CD4-positive, alpha-beta T cell treated with Interleukin-17A for 4 hours (primary cell): Measurements from ENCODE around the gene CREBBP.
A peak's percentile ranks its signal among the peaks of the same experiment; 100 is the strongest.

ENCODE experiments used
- DNase-seq: peaks from one replicate; pipeline ENCODE4 v3.0.0-alpha.2; 2020; ENCODE audit warnings: mixed read lengths

CREBBP gene

DNA sequence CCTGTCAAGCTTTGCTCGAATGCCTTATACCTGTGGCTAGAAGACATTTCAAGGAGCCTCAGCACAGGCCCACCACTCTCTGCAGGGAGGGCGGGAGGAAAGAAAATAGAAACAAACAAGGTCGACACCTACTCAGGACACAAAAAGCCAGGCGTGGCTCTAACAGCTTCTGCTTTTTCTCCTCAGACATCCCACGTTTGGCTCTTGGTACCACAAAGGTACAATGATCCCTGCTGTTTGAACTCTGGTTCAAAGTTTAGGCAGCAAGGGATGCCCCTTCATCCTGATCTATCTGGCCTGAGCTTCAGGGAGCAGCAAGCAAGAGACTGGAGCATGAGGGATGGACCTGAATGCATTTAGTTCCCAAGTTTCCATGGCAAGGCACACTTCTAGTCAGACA is 57.1 kb downstream of the CREBBP start:
- DNase-seq: no peak

DNA sequence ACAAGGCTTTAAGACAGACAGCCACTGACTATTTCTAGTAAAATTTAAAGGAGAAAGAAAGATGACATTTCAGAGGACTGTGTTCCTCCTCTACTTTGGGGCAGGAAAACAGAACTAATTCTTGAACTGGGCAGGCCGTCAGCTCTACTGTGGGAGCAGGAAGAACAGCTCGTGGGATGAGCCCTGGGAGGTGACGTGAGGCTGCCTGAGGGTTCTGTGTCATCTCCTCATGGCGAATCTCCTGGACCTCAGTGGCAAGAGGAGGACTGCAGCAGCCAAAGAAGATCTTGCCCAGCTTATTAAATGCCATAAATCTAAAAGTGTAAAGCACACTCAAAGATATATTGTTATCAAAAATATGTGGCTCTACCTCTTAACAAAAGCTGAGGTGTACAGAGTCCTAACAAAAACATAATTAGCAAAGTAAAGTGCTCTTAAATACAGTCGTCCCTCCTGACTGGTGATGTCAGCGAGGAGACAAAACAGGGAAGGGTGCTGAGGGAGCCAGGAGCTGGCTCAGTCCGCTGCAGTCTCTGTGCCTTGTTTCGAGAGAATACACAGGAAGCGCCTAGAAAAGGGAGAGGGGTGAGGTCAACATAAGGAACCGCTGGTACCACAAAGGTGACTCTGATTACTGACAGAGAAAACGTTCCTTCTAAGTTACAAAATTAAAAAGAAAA is 58.0 kb downstream of the CREBBP start:
- peak; percentile 23 for DNase-seq

DNA sequence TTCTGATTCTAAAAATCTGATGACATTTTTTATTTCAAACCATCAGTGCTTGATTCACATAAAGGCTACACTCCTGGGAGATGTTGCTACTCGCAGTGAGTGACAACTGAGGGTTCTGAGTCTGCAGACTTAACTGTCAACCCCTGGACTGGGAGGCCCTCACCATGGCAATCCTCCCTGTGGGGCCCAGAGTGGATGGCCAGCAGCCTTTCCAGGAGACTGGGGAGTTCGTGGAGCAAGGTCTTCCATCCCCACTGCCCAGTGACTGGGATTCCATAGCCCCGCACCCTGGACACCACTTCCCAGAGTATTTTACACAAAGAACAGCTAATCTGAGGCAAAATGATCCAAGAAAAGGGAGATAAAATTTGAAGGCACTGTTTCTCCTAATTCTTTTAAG is 59.3 kb downstream of the CREBBP start:
- no peak for DNase-seq

DNA sequence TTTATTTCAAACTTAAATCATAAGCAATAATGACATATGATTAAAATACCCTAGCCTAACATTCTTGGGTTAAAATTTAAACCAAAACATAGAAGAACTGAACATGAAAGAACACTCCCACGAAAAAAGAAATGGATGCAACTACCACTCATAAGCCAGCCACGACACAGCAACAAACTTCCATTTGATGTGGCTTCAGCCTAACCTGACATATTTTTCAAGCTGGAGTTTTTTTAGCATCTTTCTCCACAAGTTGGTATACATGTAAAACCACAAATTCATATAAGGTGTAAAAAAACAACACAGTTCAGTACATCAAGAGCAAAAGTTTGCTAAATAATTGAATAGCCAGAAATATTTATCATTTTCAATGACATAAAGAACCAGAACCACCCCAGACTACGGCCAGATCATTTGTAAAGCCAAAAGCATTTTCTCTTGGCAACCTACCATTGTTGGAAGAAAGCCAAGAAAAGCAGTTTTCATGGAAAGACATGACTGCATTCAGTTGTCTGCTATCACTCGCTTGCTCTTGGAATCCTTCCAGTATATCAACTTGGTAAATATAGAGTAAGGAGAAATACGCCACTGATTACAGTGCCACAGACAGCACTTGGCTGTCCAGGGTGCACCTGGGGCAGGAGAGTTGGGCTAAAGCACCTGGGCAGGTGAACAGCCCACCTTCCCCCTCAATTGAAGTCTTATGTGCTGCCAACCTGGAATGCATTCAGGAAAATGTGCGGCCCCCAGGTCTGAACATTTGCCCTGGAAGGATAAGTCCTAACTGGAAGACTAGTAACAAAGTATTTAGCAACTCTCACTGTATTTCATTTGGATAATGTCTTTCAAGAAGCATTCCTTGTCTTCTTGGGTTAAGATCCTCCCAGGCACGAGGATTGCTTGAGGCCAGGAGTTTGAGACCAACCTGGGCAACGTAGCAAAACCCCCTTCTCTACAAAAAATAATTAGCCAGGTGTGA is 60.5 kb downstream of the CREBBP start:
- no peak for DNase-seq

DNA sequence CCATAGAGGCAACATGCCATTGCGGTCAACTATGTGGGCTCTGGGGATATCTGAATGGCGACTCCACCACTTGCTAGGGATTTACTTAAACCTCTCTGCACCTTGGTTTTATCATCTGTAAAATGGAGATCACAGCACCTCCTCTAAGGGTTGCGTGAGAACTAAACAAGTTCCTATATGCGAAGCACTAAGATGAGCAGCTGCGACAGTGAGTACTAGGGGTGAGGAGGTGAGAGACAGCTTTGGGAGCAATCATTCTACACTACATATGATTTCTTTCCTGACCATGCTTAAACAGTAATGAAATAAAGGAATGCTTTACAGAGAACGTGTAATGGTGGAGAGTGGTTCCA is 61.4 kb downstream of the CREBBP start:
- no peak for DNase-seq

DNA sequence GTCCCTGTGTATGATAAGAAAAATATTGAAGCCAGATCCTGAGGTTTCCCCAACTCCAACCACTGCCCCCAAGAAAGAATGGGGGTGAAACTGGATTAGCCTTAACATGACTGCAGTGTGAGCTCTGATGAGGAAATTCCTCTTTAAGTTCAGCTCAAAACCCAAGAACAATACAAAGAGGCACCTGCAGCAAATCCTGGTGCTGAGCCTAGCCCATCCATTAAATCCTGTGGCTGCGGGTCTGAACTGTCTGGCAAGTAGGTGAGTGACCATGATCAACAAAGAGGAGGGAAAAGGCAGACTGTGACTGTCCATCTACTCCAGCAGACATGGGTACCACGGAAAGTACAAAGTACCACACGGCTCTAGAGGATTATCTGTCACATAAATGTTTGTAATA is 64.2 kb downstream of the CREBBP start:
- DNase-seq: no peak

DNA sequence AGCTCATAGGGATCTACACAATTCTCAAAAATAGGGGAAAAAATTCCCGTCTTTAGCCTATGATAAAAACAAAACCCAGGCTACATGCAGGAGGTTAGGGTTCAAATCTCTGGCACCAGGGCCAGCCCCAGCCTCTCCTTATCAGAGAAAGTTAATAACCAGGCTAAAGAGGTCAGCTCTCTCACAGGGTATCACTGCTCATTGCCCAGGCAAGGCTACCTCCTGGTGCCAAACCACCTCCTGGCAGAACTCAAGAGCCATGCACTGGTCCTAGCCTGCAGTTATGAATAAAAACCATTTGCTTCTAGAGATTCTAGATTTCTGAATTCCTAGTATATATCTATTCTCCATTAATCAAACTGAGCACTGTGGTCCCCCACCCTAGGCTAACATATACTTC is 65.8 kb downstream of the CREBBP start:
- DNase-seq: no peak

DNA sequence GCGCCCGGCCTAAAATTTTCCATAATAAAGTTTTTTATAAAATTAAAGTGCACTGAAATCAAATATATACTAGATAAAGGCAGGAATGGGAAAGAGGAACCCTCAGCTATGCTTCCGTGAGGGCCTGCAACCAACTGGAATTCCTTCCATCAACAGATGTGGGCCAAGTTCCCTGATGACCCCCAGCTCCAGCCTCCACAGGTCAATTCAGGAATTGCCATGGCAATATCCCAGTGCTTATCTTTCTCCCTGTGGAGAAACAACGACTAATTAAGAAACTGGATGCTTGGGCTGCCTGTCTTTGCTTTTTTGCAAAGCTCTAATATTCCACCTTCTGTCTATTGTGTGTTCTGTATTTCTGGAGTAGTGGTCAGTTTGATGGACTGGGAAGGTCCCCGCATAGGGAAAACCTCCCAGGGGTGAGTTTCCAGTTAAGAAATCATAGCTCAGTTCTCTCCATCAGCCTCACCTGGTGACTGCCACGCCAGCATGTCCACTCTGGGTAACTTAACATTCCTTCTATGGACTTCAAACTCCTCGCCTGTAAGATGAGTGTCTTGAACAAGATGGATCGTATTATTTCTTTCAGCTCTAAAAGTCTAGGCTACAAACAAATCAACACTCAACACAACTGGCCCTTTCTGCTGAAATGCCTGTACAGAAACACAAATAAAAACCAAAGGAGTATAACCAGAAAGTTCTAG is 67.9 kb downstream of the CREBBP start:
- DNase-seq: no peak

DNA sequence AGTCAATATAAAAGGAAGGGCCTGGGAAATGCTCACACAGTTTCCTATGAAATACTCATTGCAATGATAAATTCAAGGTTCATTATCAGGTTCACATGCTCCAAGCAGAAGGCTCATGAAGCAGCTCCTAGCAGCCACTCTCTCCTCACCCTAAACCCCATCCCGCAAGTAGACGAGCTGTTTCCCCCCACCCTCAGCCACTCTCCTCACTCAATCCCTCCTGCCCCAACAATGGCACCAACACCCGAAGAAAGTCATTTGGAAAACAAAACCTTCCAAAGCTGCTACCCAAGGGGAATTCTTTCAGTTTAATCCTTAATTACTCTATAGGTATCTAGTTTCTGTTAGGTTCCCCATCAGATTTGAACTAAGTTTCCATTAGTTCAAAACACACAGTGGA is 69.7 kb downstream of the CREBBP start:
- no peak for DNase-seq

DNA sequence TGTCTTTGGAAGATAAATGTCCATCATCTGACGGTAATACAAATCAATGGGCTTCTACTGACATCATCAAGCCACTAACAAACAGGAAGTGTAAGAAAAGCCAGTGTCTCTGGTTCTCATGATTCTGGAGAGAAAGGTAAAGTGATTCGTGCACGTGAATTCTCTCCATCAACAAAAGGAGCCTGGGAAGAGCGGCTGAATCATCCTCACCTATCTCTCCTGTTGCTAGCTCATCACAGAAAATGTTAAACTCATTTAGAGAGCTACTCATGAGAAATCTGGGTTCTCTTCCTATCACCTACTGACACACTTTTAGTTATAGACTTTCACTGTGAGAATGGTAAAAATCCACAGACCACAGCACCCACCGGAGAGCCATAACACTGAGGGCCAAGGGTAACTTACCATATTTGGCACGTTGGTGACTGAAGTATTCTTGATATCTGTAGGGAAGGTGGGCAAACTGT is 70.3 kb downstream of the CREBBP start:
- DNase-seq: no peak

DNA sequence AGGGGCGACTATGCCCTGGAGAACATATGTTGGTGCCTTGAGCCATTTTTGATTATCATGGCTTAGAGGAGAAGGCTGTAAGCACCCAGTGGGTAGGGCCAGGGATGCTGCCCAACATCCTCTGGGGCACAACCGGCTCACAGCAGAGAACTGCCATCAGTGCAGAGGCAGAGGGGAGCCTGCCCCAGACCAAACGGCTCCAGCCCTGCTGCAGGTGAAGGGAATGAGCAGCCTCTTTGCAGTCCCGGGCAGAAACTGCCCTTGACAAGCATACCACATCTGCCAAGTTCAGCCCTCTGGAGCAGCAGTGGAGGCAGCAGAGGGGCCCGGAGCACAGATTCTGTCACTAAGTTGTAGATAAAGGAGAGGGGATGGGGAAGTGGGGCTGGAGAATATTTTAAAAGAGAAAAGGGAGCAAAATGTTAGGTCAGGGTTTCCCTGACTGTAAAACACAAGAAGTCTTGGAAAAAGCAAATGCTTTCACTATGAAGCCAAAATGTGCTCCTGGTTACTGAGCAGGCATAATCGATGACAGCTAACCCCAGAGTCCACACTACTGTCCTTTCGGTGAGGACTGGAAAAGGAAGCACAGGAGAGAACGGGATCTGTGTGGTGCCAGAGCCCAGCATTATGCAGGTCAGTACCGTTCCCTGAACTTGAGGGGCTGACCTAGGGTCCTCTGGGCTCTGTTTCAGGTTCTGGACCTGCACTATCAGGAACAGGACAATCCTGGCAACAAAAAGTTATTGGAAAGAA is 72.0 kb downstream of the CREBBP start:
- DNase-seq: no peak

DNA sequence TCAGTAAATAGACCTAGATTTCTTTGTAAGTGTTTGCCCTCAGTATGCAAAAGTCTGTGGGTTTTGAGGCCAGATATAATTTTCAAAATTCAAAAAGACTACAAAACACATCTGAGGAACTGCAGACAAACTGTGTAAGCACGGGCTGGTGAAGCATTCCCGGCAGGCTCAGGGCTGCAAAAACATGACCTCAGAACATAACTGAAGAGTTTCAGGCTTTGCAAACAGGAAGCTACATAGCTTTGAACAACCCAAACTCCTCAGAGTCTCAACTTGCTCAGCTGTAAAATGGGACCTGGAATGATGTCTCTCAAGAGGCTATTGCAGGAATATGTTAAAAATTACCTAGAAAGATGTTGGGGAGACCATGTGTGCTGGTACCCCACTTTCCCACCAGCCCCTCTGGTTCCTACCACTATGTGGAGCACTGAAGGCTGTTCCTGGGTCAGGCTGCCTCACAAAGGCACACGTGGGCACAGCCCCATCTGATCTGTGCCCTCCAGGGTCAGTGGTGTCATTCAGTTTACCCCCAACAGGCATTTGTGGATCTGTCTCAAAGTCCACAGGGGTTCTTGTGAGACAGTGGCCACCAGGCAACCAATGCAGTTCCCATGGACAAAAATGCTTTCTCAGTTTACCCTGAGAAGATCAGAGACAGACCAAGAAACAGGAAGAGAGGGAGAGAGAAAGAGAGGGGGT is 72.9 kb downstream of the CREBBP start:
- DNase-seq: no peak

DNA sequence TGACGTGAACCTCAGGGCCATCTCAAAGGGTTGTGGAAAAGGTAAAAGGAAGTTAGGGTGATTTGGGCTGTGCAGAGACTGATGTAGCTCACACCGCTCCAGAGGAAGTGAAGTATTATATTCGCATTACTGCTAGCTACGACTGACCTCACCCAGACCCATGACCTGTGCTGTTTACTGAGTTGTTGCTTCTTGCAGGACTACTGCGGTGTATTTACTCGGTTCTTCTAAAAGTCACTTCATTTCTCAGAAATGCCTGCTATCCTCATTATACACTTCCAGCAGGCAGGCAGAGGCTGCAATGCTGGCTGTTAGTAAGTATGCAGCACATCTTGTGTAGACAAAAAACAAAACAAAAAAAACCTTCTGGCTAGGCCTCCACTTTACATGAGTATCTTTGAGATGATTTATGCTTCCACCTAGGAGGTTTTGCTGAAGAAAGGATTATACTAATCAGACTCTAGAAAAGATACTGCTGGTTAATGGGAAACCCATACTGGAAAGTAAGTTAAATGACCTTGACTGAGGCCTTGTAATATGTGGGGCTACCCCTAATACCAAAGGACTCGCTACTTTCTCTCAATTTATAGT is 76.0 kb downstream of the CREBBP start:
- DNase-seq: no peak

DNA sequence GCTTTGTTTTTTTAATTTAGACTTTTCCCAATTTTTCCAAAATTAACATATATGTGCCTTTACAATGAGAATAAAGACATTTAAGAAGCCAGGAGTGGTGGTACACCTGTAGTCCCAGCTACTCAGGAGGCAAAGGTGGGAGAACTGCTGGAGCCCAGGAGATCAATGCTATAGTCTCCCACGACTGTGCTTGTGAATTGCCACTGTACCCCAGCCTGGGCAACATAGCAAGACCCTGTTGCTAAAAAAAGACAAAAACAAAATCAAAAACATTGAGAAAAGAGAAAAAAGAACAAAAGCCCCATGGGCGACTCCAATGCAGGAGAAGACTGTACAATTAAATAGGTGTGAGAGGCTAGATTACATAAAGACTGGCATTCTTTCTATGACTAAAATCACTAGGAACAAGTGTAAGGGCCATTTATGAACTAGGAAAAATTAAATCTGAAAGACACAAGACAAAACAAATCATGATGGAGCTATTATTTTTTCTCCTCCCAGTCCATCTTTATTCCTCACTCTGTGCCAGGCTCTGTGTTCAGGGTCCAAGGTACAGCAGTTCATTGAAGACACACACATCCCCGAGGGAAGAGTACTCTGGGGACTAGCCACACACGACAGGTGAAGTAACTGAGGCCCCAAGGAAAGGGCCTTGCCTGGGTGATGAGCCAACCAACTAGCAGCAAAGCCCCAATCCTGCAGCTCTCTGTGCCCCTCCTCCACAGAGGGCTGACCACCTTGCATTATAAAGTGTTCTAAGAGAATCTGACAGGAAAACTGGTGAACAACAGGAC is 79.8 kb downstream of the CREBBP start:
- DNase-seq: no peak

DNA sequence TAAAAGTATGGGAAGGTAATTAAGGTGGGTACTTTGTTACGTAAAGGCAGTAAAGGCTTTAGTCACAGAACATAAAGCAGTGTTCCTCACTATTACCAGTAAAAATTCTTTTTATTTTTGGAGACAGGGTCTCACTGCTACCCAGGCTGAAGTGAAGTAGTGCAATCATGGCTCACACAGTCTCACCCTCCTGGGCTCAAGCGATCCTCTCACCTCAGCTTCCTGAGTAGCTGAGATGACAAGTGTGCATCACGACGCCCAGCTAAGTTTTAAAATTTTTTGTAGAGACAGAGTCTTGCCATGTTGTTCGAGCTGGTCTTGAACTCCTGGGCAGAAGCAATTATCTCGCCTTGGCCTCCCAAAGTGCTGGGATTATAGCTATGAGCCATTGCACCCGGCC is 80.5 kb downstream of the CREBBP start:
- no peak for DNase-seq

DNA sequence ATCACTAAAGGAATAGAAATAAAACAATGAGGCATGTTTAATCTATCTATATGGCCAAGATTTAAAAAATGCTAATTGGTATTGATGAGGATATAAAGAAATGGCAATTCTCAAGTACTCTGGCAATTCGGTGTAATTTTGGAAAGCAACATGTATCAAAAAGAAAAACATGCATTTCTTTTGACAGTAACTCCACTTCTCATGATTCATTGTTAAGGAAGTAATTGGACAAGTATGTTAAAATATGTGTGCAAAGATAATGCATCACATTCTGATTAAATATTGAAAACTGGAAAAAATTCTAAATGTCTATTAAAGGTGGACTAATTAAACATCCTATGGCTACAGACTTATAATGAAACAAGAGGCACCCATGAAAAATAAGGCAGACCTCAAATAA is 81.2 kb downstream of the CREBBP start:
- DNase-seq: no peak

DNA sequence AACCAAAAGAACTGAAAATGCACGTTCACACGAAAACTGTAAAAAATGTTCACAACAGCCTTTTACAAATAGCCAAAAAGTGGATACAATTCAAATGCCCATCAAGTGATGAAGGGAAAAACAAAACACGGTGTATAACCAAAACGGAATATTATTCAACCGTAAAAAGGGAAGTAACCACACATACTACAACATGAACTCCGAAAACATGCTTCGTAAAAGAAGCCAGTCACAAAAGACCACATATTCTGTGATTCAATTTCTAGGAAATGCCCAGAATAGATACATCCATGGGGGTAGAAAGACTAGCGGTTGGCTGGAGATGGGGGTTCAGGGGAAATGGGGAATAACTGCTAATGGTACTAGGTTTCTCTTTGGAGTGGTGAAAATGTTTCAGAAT is 81.7 kb downstream of the CREBBP start:
- DNase-seq: no peak

DNA sequence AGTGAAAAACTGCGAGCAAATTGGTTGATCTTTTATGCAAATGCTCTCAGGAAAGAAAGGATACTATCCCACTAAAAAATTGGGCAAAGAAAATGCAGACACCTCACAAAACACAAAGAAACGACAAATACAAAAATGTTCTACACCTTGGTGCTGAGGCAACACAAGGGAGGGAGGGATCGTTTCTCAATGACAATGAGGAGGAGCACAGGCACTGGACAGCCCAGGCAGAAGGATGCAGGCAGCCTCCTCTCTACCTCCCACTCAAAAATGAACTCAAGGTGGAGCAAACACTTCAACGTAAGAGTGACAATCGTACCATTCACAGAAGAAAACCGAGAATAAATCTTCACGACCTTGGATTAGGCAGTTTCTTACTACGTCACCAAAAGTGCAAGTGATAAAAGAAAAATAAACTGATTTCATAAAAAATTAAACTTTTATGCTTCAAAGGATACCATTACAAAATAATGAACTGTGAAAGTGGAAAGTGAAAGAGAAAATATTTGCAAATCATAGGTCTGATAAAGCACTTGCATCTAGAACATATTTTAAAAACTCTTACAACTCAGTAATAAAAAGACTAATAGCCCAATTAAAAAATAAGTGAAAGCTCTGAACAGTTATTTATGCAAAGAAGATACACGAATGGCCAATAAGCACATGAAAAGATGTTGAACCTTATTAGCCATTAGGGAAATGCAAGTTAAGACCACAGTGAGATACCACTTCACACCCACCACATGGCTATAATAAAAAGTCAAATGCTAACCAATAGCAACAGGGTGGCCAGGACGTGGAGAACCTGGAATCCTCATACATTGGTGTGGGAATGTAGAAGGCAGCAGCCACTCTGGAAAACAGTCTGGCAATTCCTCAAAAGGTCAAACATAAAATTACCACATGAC is 82.4 kb downstream of the CREBBP start:
- DNase-seq: no peak

DNA sequence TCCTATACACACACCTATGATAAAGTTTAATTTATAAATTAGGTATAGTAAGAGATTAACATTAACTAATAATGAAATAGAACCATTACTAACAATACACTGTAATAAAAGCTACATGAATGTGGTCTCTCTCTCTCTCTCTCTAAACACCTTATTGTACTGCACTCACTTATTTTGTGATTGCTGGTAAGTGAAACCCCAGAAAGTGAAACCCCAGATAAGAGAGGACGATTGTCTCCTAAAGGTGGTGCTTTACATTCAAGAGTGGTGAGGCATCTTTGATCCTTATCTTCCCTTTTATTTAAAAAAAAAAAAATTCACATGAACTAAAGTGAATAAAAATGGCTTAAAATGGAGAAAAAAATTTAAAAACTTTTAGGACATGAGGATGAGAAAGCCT is 83.0 kb downstream of the CREBBP start:
- DNase-seq: no peak

DNA sequence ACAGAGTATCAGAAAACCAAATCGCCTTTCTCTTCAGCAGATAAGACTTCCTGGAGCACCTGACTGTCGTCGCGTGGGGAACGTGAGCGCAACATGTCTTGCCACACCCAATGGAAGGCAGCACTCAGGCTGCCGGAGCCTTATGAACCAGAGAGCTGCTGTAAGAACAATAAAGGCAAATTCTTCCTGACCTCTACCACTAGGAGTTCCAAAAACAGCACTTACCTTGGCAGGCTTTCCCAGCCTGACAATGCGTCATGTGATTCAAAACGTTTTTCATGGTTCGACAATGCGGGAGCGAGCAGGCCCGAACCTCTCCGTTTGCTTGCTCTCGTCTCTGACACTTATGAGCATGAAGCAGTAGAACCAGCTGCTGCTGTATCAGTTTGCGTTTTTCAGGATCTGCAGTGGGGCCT is 87.3 kb downstream of the CREBBP start:
- no peak for DNase-seq
